Esophagus squamous epithelium (tissue), 4 donors: ENCODE results near the gene MAP4K4.

ENCODE experiments used
- CTCF ChIP-seq, 6 experiments: fragments of 450-650 bp in 4 of 6; fragments of 200-600 bp in 2 of 6; sonication (generic) in 2 of 6; IDR thresholded peaks; one replicate each; pipeline ENCODE4 v1.5.1; 2016 to 2019; ENCODE audit warnings: antibody characterized with exemption in 6 of 6, mild to moderate bottlenecking in 4 of 6, moderate library complexity in 4 of 6
- POLR2A ChIP-seq, 4 donors: fragments of 450-650 bp; IDR thresholded peaks; one replicate each; pipeline ENCODE4 v1.6.1; 2017; ENCODE audit warnings: antibody characterized with exemption in 4 of 4, mild to moderate bottlenecking in 4 of 4, moderate library complexity in 3 of 4

DNA sequence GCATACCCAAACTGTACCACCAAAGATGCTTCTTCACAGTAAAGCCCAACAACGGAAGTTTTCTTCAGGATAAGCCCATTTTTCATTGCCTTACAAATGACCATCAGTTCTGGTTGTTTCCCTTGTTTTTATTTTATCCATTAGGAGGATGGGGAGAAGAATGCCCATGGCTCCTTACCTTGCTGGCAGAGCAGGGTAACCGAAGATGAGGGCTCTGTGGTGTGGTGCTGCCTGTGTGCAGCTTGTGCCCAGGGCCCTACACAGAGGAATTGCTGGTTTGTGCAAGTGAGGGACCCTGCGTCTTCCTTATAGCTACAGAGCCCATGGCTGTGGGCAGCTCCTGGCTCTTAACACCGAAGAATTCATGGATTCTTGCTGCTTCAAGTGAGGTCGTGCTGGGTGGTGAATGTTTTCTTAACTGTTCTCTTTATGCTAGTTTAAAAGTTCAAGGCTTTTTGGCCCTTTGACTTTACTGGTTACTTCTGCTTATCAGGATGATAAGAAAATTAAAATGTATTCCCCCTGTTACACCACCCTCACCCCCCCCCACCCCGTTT lies 110.6 kb downstream of the MAP4K4 start:
- TF ChIP-seq CTCF (IDR thresholded peaks at IDR 0.05) (no peak), POLR2A (IDR thresholded peaks at IDR 0.05) (no peak)
